HepG2 (cell line): ENCODE measurements around the gene IQCE. TPM values are rescaled to one million over a fixed set of nuclear protein-coding genes. Genes with fewer than 3 reads are reported as not detected.
A peak's percentile ranks its signal among the peaks of the same experiment; 100 is the strongest.

Experiments used
- CENPBD1 ChIP-seq: sonication (generic); formaldehyde crosslinking; IDR thresholded peaks from 2 replicates; pipeline ENCODE4 v1.8.0; 2022; ENCODE audit warnings: missing genetic modification reagents, low read depth, mild to moderate bottlenecking, borderline replicate concordance
- DMAP1 ChIP-seq: IDR thresholded peaks from 2 replicates; pipeline ENCODE4 v1.6.1; 2016
- FOXO1 ChIP-seq: sonication (generic); formaldehyde crosslinking; IDR thresholded peaks from 2 replicates; pipeline ENCODE4 v1.4.0; 2020; ENCODE audit warnings: missing genetic modification reagents
- HOXA9 ChIP-seq: sonication (generic); formaldehyde crosslinking; IDR thresholded peaks from 2 replicates; pipeline ENCODE4 v1.8.1; 2022; ENCODE audit warnings: missing genetic modification reagents, mild to moderate bottlenecking, moderate library complexity, borderline replicate concordance
- SATB2 ChIP-seq: sonication (generic); formaldehyde crosslinking; IDR thresholded peaks from 2 replicates; pipeline ENCODE4 v1.5.0; 2020; ENCODE audit warnings: missing genetic modification reagents
- SNAPC4 ChIP-seq: sonication (generic); formaldehyde crosslinking; IDR thresholded peaks from 2 replicates; pipeline ENCODE4 v1.4.0; 2020; ENCODE audit warnings: mild to moderate bottlenecking, missing genetic modification reagents
- YEATS4 ChIP-seq: sonication (generic); formaldehyde crosslinking; IDR thresholded peaks from 2 replicates; pipeline ENCODE4 v1.4.0; 2020; ENCODE audit warnings: missing genetic modification reagents, borderline replicate concordance
- ZFP90 ChIP-seq: sonication (generic); formaldehyde crosslinking; IDR thresholded peaks from 2 replicates; pipeline ENCODE4 v1.8.0; 2022; ENCODE audit warnings: missing genetic modification reagents, mild to moderate bottlenecking, inconsistent platforms, borderline replicate concordance
- ZNF281 ChIP-seq: sonication (generic); formaldehyde crosslinking; IDR thresholded peaks from 2 replicates; pipeline ENCODE4 v1.4.0; 2020; ENCODE audit warnings: missing genetic modification reagents, borderline replicate concordance
- ZNF33B ChIP-seq: sonication (generic); formaldehyde crosslinking; IDR thresholded peaks from 2 replicates; pipeline ENCODE4 v1.5.1; 2020; ENCODE audit warnings: mild to moderate bottlenecking, missing genetic modification reagents
- ZNF44 ChIP-seq: sonication (generic); formaldehyde crosslinking; IDR thresholded peaks from 2 replicates; pipeline ENCODE4 v1.5.1; 2020; ENCODE audit warnings: mild to moderate bottlenecking, missing genetic modification reagents
- ZNF543 ChIP-seq: sonication (generic); formaldehyde crosslinking; IDR thresholded peaks from 2 replicates; pipeline ENCODE4 v1.4.0; 2020; ENCODE audit warnings: mild to moderate bottlenecking, missing genetic modification reagents
- ZSCAN29 ChIP-seq: sonication (generic); formaldehyde crosslinking; conservative IDR thresholded peaks from 2 replicates; pipeline ENCODE4 v1.4.0; 2020; ENCODE audit warnings: mild to moderate bottlenecking, missing genetic modification reagents
- polyA plus RNA-seq, 8 experiments: library from polyadenylated mRNA; depleted of rRNA in 3 of 8; stranded (reverse) in 7 of 8; unstranded in 1 of 8; fragments of >200 nt; fragmentation: Illumina TruSeq in 4 of 8; extraction: Trizol in 4 of 8; gene quantifications; 2 replicates each; pipeline versions ENCODE4 v1.2.1 to v1.2.3, GENCODE V29; 2011 to 2016; ENCODE audit warnings: low read depth in 4 of 8, missing spikeins in 1 of 8, mixed read lengths in 1 of 8; ENCODE audit not compliant: insufficient read depth in 1 of 8
- total RNA-seq, 5 experiments: library from RNA; depleted of rRNA; stranded (reverse); fragments of >200 nt; fragmentation: Illumina TruSeq; extraction: Trizol; gene quantifications; 2 replicates each; pipeline ENCODE4 v1.2.3, GENCODE V29; 2016; ENCODE audit warnings: low read depth in 1 of 5
- TF ChIP-seq, protein P1 (sequence below): sonication (generic); formaldehyde crosslinking; IDR thresholded peaks from 2 replicates; pipeline ENCODE4 v1.5.1; 2020; ENCODE audit warnings: mild to moderate bottlenecking, moderate library complexity, missing genetic modification reagents
- TF ChIP-seq, protein P2 (sequence below): sonication (generic); formaldehyde crosslinking; IDR thresholded peaks from 2 replicates; pipeline ENCODE4 v1.4.0; 2020; ENCODE audit warnings: mild to moderate bottlenecking, missing genetic modification reagents

The IQCE gene
- total and polyA plus RNA-seq, 2 of the 13 experiments (the other 11 are each of a cell fraction or from before 2014, with no cell fraction given) = 1.5 to 2.5 TPM

GRCh38 chr7:2641406-2642393 lies 82.9 kb downstream of the IQCE start (continued):
- TF ChIP-seq, protein P1, sequence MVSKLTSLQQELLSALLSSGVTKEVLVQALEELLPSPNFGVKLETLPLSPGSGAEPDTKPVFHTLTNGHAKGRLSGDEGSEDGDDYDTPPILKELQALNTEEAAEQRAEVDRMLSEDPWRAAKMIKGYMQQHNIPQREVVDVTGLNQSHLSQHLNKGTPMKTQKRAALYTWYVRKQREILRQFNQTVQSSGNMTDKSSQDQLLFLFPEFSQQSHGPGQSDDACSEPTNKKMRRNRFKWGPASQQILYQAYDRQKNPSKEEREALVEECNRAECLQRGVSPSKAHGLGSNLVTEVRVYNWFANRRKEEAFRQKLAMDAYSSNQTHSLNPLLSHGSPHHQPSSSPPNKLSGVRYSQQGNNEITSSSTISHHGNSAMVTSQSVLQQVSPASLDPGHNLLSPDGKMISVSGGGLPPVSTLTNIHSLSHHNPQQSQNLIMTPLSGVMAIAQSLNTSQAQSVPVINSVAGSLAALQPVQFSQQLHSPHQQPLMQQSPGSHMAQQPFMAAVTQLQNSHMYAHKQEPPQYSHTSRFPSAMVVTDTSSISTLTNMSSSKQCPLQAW (CRISPR knock-in tag) = peak; percentile 44; the same call in 1 of the 2 replicates
- TF ChIP-seq SATB2 (CRISPR knock-in tag) (no peak), YEATS4 (CRISPR knock-in tag) (peak; percentile 34; the same call in 1 of the 2 replicates), CENPBD1 (CRISPR knock-in tag) (no peak), ZNF44 (CRISPR knock-in tag) (no peak), DMAP1 (peak; percentile 41; the same call in 1 of the 2 replicates), SNAPC4 (CRISPR knock-in tag) (no peak), ZSCAN29 (CRISPR knock-in tag) (no peak), HOXA9 (CRISPR knock-in tag) (no peak), ZFP90 (CRISPR knock-in tag) (no peak), ZNF543 (CRISPR knock-in tag) (no peak), FOXO1 (CRISPR knock-in tag) (no peak; the same call in 1 of the 2 replicates), ZNF33B (CRISPR knock-in tag) (no peak), ZNF281 (CRISPR knock-in tag) (no peak; the same call in 1 of the 2 replicates)
- TF ChIP-seq, protein P2, sequence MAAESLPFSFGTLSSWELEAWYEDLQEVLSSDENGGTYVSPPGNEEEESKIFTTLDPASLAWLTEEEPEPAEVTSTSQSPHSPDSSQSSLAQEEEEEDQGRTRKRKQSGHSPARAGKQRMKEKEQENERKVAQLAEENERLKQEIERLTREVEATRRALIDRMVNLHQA (CRISPR knock-in tag) = no peak
